Calu3 (cell line): Measurements from ENCODE around the gene FAM98C. TPM values are rescaled to one million over a fixed set of nuclear protein-coding genes. Genes with fewer than 3 reads are reported as not detected.

ENCODE experiments used
- BruUV-seq: library from RNA; stranded (reverse); fragments of 400-500 nt; replicated peaks from 2 replicates; lab custom pipeline; 2021; lab: Mats Ljungman, UMichigan
- CTCF ChIA-PET: fragments of 300-600 bp; sonication (Branson Sonifier 250); formaldehyde crosslinking; loops from one replicate; lab custom pipeline; 2022; ENCODE audit warnings: antibody characterized with exemption; lab: Charles Lee
- DNase-seq: peaks from one replicate; pipeline ENCODE4 v3.0.0; 2022
- H3K27ac Mint-ChIP-seq: one replicate; pipeline ENCODE4 v1.8.0; 2022; ENCODE audit warnings: mixed read lengths; ENCODE audit not compliant: unreplicated experiment
- H3K27me3 Mint-ChIP-seq: one replicate; pipeline ENCODE4 v1.8.0; 2022; ENCODE audit warnings: mixed read lengths; ENCODE audit not compliant: unreplicated experiment
- H3K36me3 Mint-ChIP-seq: one replicate; pipeline ENCODE4 v1.8.0; 2022; ENCODE audit warnings: mild to moderate bottlenecking, moderate library complexity, mixed read lengths; ENCODE audit not compliant: insufficient read depth, unreplicated experiment
- H3K4me1 Mint-ChIP-seq: one replicate; pipeline ENCODE4 v1.8.0; 2022; ENCODE audit warnings: mild to moderate bottlenecking, low read depth, mixed read lengths; ENCODE audit not compliant: unreplicated experiment
- H3K4me3 Mint-ChIP-seq: one replicate; pipeline ENCODE4 v1.8.0; 2022; ENCODE audit warnings: mild to moderate bottlenecking, low read depth, moderate library complexity, mixed read lengths; ENCODE audit not compliant: unreplicated experiment
- H3K9me3 Mint-ChIP-seq: one replicate; pipeline ENCODE4 v1.8.0; 2022; ENCODE audit warnings: low read depth, mixed read lengths; ENCODE audit not compliant: unreplicated experiment
- intact Hi-C: fragments of 100-400 bp; cut with micrococcal nuclease; formaldehyde crosslinking; loops from one replicate; pipeline ENCODE4 v1.10.0; 2022; ENCODE audit not compliant: unreplicated experiment
- total RNA-seq: library from RNA; stranded (reverse); gene quantifications from 2 replicates; pipeline ENCODE4 v1.2.3, GENCODE V29; 2022
- TF ChIP-seq, protein P1 (sequence below): fragments of 200-600 bp; IDR thresholded peaks from one replicate; pipeline ENCODE4 v1.8.0; 2022; ENCODE audit warnings: antibody characterized with exemption; ENCODE audit not compliant: unreplicated experiment

Gene FAM98C
- total RNA-seq, 1 experiment from 2014 or later, result 31.4 TPM

- Mint-ChIP-seq H3K27ac (no peak overlapping the region), H3K36me3 (no peaks in the 10 kb centered on the region), H3K27me3 (peaks cover 92% of the 10 kb centered on the region), H3K9me3 (no peaks in the 10 kb centered on the region), H3K4me3 (no peak overlapping the region), H3K4me1 (no peaks in the 10 kb centered on the region)
- intact Hi-C loops, result no loop called here
- BruUV-seq, result no TSS peak
- CTCF ChIA-PET, result no interaction called here
- TF ChIP-seq, protein P1, sequence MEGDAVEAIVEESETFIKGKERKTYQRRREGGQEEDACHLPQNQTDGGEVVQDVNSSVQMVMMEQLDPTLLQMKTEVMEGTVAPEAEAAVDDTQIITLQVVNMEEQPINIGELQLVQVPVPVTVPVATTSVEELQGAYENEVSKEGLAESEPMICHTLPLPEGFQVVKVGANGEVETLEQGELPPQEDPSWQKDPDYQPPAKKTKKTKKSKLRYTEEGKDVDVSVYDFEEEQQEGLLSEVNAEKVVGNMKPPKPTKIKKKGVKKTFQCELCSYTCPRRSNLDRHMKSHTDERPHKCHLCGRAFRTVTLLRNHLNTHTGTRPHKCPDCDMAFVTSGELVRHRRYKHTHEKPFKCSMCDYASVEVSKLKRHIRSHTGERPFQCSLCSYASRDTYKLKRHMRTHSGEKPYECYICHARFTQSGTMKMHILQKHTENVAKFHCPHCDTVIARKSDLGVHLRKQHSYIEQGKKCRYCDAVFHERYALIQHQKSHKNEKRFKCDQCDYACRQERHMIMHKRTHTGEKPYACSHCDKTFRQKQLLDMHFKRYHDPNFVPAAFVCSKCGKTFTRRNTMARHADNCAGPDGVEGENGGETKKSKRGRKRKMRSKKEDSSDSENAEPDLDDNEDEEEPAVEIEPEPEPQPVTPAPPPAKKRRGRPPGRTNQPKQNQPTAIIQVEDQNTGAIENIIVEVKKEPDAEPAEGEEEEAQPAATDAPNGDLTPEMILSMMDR, result no peak
- DNase-seq, result no peak
These were observed 42.5 kb downstream of the FAM98C start for GRCh38 chr19:38445362-38445761.

DNA sequence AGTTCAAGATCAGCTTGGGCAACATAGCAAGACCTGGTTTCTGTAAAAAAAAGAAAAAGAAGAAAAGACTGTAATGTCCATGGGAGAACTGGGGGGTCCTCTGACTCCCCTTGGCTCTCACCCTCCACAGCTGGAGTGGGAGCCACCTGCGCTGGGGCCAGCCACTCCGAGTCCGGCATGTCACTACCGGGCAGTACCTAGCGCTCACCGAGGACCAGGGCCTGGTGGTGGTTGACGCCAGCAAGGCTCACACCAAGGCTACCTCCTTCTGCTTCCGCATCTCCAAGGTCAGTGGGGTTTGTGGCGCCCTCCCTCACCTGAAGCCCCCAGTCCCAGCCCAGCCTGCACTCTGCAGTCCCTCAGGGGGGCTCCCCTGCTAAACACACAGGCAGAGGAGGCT lies 45.3 kb downstream of the FAM98C start:
- intact Hi-C loops, result no loop called here
- BruUV-seq, result no TSS peak
- TF ChIP-seq, protein P1, result no peak
- Mint-ChIP-seq H3K27me3 (peaks cover 80% of the 10 kb centered on the region), H3K36me3 (no peaks in the 10 kb centered on the region), H3K4me3 (no peak overlapping the region), H3K27ac (no peak overlapping the region), H3K4me1 (no peaks in the 10 kb centered on the region), H3K9me3 (no peaks in the 10 kb centered on the region)
- no peak for DNase-seq
- CTCF ChIA-PET, result no interaction called here

- no peaks in the 10 kb centered on the region for H3K9me3 Mint-ChIP-seq
- no TSS peak for BruUV-seq
- no peak overlapping the region for H3K27ac Mint-ChIP-seq
- no peaks in the 10 kb centered on the region for H3K4me1 Mint-ChIP-seq
- no peak for DNase-seq
- CTCF ChIA-PET, result no interaction called here
- H3K4me3 Mint-ChIP-seq, result no peak overlapping the region
- no peaks in the 10 kb centered on the region for H3K36me3 Mint-ChIP-seq
- intact Hi-C loops, result no loop called here
- TF ChIP-seq, protein P1, result no peak
- peaks cover 71% of the 10 kb centered on the region for H3K27me3 Mint-ChIP-seq
These were observed 46.6 kb downstream of the FAM98C start for GRCh38 chr19:38449518-38449917.

- intact Hi-C loops, result no loop called here
- TF ChIP-seq, protein P1, result no peak
- Mint-ChIP-seq H3K4me1 (no peaks in the 10 kb centered on the region), H3K27ac (no peak overlapping the region), H3K4me3 (no peak overlapping the region), H3K27me3 (peaks cover 68% of the 10 kb centered on the region), H3K36me3 (no peaks in the 10 kb centered on the region), H3K9me3 (no peaks in the 10 kb centered on the region)
- no peak for DNase-seq
- CTCF ChIA-PET, result no interaction called here
- no TSS peak for BruUV-seq
These were observed 48.1 kb downstream of the FAM98C start for GRCh38 chr19:38451036-38451435.
